T follicular helper cell (primary cell): ENCODE data around the gene METAP2.

Source experiments
- DNase-seq: peaks from one replicate; pipeline ENCODE4 v3.0.0-alpha.2; 2020; ENCODE audit warnings: low read depth

Gene METAP2

DNA sequence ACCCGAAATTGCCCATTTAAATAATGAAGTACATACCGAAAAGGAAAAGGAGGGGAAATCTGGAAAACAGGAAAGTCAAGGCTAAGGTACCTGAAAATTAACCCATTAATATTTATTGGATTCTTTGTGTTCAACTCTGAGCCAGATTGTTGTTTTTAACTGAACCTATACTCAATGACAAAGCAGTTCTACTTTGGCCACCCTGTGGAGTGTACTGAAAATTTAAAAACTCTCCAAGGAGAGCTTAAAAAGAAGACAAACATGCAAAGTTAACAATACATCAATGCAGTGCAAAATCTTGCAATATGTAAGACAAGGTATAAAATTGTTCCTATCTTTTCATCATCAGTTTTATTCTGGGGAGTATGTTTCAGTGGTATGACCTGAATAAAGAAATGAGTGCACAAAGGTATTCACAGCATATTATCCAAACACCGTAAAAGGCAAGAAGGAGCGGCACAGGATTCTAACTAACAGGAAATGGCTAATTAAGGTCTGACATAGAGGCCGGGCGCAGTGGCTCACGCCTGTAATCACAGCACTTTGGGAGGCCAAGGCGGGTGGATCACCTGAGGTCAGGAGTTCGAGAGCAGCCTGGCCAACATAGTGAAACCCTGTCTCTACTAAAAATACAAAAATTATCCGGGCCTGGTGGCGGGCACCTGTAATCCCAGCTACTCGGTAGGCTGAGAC, 75.6 kb downstream of the METAP2 start:
- DNase-seq, result no peak

DNA sequence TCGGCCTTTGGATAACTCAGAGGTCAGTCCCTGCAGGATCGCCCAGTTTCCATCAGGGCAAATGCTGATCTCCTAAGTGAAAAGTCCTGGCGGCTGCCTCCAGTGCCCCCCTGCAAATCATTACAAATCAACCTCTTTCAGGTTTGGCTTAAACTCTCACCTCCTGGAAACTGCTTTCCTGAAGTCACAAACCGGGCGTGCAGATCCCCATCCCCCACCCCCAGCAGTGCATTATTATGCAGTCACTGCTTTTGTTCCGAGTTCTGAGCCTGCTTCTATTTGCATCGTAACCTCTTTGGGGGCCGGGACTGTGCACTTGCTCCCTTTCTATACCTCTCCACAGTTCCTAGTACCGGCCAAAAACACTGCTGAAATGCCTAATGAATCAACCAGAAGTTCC, 77.4 kb downstream of the METAP2 start, which contains the start of gene USP44:
TSS of gene USP44 (minus strand) at position 172 of the 400 bp plus-strand sequence. CDS start 17,220 bp downstream, outside the sequence.
- no peak for DNase-seq

DNA sequence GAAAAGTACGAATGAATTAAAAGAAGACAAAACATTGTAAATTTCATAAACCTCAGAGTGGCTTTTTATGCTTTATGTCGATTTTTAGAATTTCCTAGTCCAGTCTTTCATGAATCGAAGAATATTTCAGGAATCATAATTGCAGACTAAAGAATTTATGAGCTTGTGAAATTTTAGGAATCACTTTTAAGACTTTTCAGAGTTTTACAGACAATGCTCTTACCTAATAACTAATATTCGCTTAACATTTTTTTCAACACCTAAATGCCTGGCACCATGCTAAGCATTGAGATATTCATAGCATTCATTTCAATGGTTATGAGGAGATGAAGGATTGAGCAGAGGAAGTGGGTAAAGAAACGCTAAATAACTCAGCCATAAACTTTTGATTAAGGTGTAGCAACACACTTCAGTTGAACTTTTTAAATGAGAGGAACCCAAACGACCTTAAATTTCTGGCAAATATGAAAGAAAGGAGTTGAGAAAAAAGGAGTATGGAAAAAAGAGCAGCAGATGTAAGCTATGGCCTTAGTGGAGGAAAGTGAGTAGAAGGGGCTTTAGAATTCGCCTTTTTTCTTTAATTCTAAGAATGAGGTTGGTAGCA, 78.1 kb downstream of the METAP2 start:
- DNase-seq, result no peak

DNA sequence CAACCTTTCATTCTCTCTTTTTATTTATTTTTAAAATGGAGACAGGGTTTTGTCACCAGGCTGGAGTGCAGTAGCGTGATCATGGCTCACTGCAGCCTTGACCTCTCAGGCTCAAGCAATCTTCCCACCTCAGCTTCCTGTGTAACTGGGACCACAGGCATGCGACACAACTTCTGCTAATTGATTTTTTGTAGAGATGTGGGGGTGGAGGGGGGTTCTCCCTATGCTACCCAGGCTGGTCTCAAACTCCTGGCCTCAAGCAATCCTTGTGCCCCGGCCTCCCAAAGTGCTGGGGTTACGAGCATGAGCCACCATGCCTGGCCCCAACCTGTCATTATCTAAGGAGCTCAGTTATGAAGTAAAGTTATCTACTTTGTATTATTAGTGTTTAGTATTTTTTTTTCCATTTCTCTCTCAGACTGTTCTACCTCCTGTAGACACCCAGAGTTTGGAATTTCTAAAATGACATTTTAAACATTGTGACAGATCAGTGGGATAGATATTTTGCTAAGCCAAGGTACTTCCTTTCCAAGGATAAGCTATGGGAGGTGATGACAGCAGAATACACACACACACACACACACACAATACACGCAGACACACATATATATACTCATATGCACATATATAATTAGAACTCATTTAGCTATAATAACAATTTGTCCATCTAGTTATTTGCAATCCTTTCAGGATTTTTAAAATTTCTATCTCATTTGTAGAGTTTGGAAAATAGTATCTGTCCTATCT, 79.4 kb downstream of the METAP2 start:
- no peak for DNase-seq

DNA sequence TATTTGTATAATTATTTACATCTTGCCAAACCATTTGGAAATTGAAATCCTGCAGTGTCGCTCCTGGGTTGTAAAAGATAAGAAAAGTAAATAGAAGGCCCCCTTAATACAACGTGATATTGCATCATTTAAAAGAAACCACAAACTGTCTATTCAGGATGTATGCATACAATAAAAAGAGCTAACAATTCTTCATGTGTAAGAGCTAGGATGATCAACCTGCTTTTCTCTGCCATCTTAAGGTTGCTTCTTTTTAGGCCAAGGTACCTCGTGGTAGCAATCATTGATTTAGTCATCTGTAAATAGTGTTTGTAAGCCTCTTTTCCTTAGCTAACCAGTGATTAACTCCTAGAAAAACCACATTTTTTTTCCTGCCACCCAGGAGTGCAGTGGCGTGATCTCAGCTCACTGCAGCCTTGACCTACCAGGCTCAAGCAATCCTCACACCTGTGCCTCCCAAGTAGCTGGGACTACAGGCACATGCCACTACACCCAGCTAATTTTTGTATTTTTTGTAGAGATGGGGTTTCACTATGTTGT, 80.7 kb downstream of the METAP2 start:
- DNase-seq, result no peak

DNA sequence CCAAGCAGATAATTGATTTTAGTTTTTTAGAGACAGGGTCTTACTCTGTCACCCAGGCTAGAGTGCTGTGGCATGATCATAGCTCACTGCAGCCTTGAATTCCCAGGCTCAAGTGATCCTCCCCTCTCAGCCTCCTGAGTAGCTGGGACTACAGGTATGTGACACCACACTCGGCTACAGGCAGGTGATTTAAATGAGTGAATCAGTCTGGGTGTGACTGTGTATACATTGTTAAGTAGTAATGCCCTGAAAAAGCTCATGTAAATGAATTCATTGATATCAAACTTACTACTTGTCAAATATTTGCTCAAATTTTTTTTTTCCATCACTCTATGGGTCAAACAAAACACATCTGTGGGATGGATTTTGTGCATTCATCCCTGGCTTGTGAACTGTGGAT, 83.7 kb downstream of the METAP2 start:
- no peak for DNase-seq
